Heart left ventricle (tissue), 13 donors: ENCODE data around the gene STRIT1.

Experiments used
- POLR2A ChIP-seq, 2 donors: fragments of 450-650 bp; IDR thresholded peaks; one replicate each; pipeline ENCODE4 v1.6.1; 2017; ENCODE audit warnings: antibody characterized with exemption in 2 of 2, mild to moderate bottlenecking in 2 of 2, moderate library complexity in 2 of 2
- TF ChIP-seq, protein P1 (sequence below), 12 donors: fragments of 200-600 bp; sonication (generic) in 4 of 12; IDR thresholded peaks; one replicate each; pipeline versions ENCODE4 v1.5.0 to v1.8.0; 2018 to 2022; ENCODE audit warnings: antibody characterized with exemption in 12 of 12, mild to moderate bottlenecking in 5 of 12
- donor health status: ischemic (EF 13 %, LVEDD 7.1; RV severe dilation, severe dysfunction).
- donor health status: DM: no; HTN: yes; CAD: no.
- donor health status: DM: no; HTN: no; CAD: no.
- donor health status: ischemic (EF 25% LVEDD 6.9; RV normal size, moderate dysfunction).
- donor health status: ischemic (EF 25% LVEDD 5.7; RV mildly dilated, moderate dysfunction).
- donor health status: ischemic (EF 35%, LVEDD 5.7; RV mildly dilated, moderate dysfunction).
- donor health status: nonischemic (EF 11% LVEDD 7.7; RV severe dilation, severe dysfunction).
- donor health status: DM: yes; HTN: yes; CAD: no.
- donor health status: PGD.
- donor health status: ischemic (EF 29% LVEDD 5.4; RV normal size, mild dysfunction).
- donor health status: nonischemic (EF 23%, LVEDD 6.1; RV moderate dilation, normal function).

DNA sequence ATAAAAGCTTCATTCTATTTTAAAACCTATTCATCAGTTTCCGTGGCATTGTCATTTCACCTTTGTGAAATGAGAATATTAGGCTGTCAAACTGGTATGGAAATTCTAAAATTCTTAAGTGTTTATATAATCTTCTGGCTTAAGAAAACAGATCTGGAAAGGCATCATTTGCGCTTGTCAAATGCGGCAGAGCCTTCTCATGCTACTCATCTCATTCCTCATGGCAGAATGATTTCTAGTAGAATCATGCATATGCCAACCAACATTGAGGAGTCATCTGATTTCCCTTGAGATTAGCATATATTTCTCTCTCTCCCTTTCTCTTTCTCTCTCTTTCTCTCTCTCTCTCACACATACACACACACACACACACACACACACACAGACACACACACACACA, 48.8 kb downstream of the STRIT1 start:
- no peak for TF ChIP-seq POLR2A (IDR thresholded peaks at IDR 0.05)
- TF ChIP-seq, protein P1, sequence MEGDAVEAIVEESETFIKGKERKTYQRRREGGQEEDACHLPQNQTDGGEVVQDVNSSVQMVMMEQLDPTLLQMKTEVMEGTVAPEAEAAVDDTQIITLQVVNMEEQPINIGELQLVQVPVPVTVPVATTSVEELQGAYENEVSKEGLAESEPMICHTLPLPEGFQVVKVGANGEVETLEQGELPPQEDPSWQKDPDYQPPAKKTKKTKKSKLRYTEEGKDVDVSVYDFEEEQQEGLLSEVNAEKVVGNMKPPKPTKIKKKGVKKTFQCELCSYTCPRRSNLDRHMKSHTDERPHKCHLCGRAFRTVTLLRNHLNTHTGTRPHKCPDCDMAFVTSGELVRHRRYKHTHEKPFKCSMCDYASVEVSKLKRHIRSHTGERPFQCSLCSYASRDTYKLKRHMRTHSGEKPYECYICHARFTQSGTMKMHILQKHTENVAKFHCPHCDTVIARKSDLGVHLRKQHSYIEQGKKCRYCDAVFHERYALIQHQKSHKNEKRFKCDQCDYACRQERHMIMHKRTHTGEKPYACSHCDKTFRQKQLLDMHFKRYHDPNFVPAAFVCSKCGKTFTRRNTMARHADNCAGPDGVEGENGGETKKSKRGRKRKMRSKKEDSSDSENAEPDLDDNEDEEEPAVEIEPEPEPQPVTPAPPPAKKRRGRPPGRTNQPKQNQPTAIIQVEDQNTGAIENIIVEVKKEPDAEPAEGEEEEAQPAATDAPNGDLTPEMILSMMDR (IDR thresholded peaks at IDR 0.05), result no peak
